Measurements from ENCODE around the gene CROT.

The CROT gene

DNA sequence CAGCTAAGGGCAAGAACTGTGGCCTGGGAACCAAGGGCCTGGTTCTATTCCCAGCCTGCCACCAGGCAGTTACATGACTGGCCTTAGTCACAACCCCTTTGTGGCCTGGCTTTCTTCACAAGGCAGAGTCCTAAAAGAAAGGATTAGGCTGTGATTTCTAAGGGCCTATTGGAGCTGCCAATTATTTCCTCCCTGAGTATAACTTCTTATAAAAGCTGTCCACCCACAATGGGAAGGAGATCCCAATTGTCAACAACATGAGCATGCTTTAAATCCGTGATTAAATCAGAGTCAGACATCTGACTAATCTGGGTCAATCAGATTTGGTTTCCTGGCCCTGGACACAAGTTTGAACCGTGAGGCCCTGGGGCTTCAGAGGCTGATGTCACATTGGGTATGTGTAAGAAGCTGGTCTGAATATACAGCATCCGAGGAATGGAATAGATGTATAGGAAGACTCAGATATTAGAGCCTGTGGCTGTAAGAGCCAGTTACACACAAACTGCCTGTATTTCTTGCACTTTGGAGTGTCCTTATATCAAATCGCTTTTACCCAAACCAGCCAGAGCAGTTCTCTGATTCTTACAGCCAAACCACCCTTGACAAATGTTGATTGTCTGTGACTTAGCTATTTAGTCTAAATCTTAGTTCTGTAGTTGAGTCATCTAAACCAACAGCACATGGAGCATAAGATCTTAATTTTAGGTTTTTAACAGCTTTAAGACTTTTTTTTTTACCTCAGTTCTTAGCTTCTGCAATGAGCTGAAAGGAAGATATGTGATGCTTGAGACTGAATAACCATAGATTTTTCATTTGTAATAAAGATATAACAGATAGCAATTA, 68.7 kb downstream of the CROT start:
- no peak for DNase-seq (ENCODE audit: low read depth, low spot score)

GRCh38 chr7:87414794-87415188, 69.3 kb downstream of the CROT start:
- no peak for DNase-seq (ENCODE audit: low read depth, low spot score)

GRCh38 chr7:87416682-87417587, 71.5 kb downstream of the CROT start:
- no peak for DNase-seq (ENCODE audit: low read depth, low spot score)

DNA sequence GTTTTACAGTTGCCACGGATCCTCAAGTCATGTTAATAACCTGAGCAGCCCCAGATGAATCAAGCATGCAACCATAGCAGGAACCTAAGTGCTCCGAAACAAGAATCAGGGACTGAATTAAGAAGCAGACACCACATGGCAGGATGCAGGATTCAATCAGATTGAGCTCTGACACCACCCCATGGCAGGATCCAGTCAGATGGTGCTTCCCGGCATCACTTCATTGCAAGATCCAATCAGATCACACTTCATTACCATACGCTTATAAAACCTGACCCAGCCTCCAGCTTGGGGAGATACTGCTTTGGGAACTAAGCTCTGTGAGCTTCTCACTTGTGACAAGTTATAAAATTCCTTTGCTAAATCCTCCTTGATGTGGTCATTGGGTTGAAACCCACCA, 74.7 kb downstream of the CROT start:
- DNase-seq (ENCODE audit: low read depth, low spot score), result no peak

- DNase-seq (ENCODE audit: low read depth, low spot score), result no peak
These were observed 78.6 kb downstream of the CROT start for GRCh38 chr7:87424075-87424474.

DNA sequence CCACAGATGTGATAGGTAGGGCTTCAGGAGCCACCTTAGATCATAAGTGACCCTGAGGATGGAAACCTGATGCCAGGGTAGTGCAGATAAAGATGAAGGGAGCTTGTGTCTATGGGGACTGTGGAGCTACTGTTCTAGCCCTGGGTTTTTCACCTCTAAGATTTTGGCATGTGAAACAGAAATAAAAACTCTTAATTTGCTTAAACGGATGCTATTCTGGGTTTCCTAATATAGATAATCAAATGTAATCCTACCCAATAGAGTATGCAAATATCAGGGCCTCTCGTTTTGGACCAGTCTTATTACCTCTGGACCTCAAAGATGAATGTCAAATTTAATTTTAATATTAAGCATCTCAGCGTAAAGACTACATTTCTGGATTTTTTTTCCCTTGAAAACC, 80.7 kb downstream of the CROT start:
- no peak for DNase-seq (ENCODE audit: low read depth, low spot score)

- no peak for DNase-seq (ENCODE audit: low read depth, low spot score)
These were observed 81.8 kb downstream of the CROT start for GRCh38 chr7:87427288-87427687.

DNA sequence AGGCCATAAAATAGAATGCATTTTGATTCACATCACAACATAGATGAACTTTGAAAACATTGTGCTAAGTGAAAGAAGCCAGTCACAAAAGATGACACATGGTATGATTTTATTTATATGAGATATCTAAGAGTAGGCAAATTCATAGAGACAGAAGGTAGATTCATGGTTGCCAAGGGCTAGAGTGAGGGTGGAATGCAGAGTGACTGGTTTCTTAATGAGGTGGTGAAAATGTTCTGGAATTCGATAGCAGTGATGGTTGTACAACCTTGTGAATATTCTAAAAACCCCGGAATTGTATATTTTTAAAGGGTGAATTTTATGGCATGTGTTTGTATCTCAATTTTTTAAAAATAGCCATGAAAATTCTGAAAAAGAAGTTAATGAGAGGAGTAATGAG, 87.1 kb downstream of the CROT start:
- no peak for DNase-seq (ENCODE audit: low read depth, low spot score)

GRCh38 chr7:87435546-87435945, 90.1 kb downstream of the CROT start:
- DNase-seq (ENCODE audit: low read depth, low spot score), result no peak

DNA sequence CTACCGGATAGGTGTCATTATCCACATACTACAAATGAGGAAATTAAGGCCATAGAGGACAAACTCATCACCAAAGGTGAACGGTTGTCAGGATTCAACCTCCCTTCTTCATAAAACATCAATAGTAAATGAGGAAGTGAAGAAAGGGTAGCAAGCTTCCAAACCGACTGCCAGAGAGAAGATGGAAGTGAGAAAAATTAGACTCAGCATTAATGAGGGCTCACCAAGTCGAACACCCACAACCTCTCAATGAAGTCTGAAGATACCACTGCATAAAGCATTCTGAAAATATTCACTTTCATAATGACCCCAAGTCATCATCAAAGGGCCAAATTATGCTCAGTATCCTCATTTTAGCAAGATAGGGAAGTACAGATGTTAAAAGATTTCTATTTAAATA, 100.4 kb downstream of the CROT start:
- DNase-seq (ENCODE audit: low read depth, low spot score), result no peak

DNA sequence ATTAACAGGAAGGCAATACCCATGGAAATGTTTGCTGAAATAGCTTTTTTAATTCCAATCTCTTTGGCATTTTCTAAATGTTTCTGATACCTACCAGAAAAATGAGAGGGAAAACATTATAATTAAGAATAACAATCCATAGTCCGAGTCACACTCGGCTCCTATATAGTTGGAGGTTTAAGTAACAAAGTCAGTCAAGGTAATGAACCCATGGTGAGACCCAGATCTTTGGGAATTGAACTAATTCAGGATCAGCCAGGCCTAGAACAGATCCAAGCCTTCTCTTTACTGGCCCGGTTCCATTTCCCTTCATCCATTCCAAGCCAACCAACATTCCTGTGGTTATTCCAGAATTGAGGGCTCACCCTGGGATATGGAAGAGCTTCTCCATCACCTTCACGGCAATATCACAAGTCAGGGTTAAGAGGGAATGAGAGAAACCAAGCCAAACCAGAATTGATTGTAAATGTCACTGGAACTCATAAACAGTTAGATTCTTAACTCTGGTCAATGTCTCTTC, 101.7 kb downstream of the CROT start:
- DNase-seq (ENCODE audit: low read depth, low spot score), result no peak

GRCh38 chr7:87448388-87448787, 102.9 kb downstream of the CROT start:
- no peak for DNase-seq (ENCODE audit: low read depth, low spot score)
